ENCODE measurements around the gene EFCAB8. TPM values are rescaled to one million over a fixed set of nuclear protein-coding genes. Genes with fewer than 3 reads are reported as not detected.

The EFCAB8 gene
- total RNA-seq, 4 donors from 2014 or later: not detected

- intact Hi-C loops (cut with DNase I; ENCODE audit: low total_unique reads): no loop called here
- H3K4me1 ChIP-seq: peaks cover 13 to 27% of the 10 kb centered on the region in 2 donors
- no peak for ATAC-seq
- in situ Hi-C loops (cut with MboI; ENCODE audit: low sequenced_read_pairs in 4 of 4): no loop called here
- no peaks in the 10 kb centered on the region for H3K27me3 ChIP-seq
- H3K36me3 ChIP-seq: peaks cover 0 to 42% of the 10 kb centered on the region in 2 donors
- H3K4me3 ChIP-seq: no peak overlapping the region
- DNase-seq: no peak
- no peaks in the 10 kb centered on the region for H3K9me3 ChIP-seq
- TF ChIP-seq CTCF (IDR thresholded peaks at IDR 0.05 in 4 of 5, conservative IDR thresholded peaks at IDR 0.05 in 1 of 5): no peak
- TF ChIP-seq POLR2A (IDR thresholded peaks at IDR 0.05): no peak
- no peak overlapping the region for H3K27ac ChIP-seq
These were observed 26.7 kb upstream of the EFCAB8 start for GRCh38 chr20:32831982-32832381.

- in situ Hi-C loops (cut with MboI; ENCODE audit: low sequenced_read_pairs in 4 of 4) (no loop called here), intact Hi-C loops (cut with DNase I; ENCODE audit: low total_unique reads) (no loop called here)
- no peak for ATAC-seq
- Histone ChIP-seq H3K4me1 (peaks cover 13 to 27% of the 10 kb centered on the region in 2 donors), H3K9me3 (no peaks in the 10 kb centered on the region), H3K4me3 (no peak overlapping the region), H3K36me3 (peaks cover 0 to 42% of the 10 kb centered on the region in 2 donors), H3K27me3 (no peaks in the 10 kb centered on the region), H3K27ac (no peak overlapping the region)
- TF ChIP-seq POLR2A (IDR thresholded peaks at IDR 0.05) (no peak), CTCF (IDR thresholded peaks at IDR 0.05 in 4 of 5, conservative IDR thresholded peaks at IDR 0.05 in 1 of 5) (no peak)
- no peak for DNase-seq
These were observed 26.1 kb upstream of the EFCAB8 start for GRCh38 chr20:32832664-32833063.

- Histone ChIP-seq H3K9me3 (no peaks in the 10 kb centered on the region), H3K4me3 (no peak overlapping the region), H3K27me3 (no peaks in the 10 kb centered on the region), H3K27ac (no peak overlapping the region), H3K36me3 (peaks cover 0 to 53% of the 10 kb centered on the region in 2 donors), H3K4me1 (peaks cover 3 to 11% of the 10 kb centered on the region in 2 donors)
- ATAC-seq (no peak), DNase-seq (no peak)
- TF ChIP-seq POLR2A (IDR thresholded peaks at IDR 0.05) (no peak), CTCF (IDR thresholded peaks at IDR 0.05 in 4 of 5, conservative IDR thresholded peaks at IDR 0.05 in 1 of 5) (no peak)
- intact Hi-C loops (cut with DNase I; ENCODE audit: low total_unique reads): no loop called here
- in situ Hi-C loops (cut with MboI; ENCODE audit: low sequenced_read_pairs in 4 of 4): no loop called here
These were observed 23.8 kb upstream of the EFCAB8 start for GRCh38 chr20:32834972-32835371.

- H3K36me3 ChIP-seq: peaks cover 0 to 63% of the 10 kb centered on the region in 2 donors
- in situ Hi-C loops (cut with MboI; ENCODE audit: low sequenced_read_pairs in 4 of 4): no loop called here
These were observed 21.6 kb upstream of the EFCAB8 start for GRCh38 chr20:32837157-32837556.

More at GRCh38 chr20:32837157-32837556, 21.6 kb upstream of the EFCAB8 start:
- ATAC-seq (no peak), DNase-seq (no peak)
- Histone ChIP-seq H3K4me3 (no peak overlapping the region), H3K27ac (no peak overlapping the region), H3K9me3 (no peaks in the 10 kb centered on the region), H3K4me1 (no peaks in the 10 kb centered on the region), H3K27me3 (no peaks in the 10 kb centered on the region)
- TF ChIP-seq CTCF (IDR thresholded peaks at IDR 0.05 in 4 of 5, conservative IDR thresholded peaks at IDR 0.05 in 1 of 5): no peak
- intact Hi-C loops (cut with DNase I; ENCODE audit: low total_unique reads): no loop called here

Measured in gastrocnemius medialis (tissue), 4 donors.